GM13976 (cell line): Measurements from ENCODE around the gene RASGRF2.

ENCODE experiments used
- DNase-seq: peaks from one replicate; pipeline ENCODE4 v3.0.0; 2012; ENCODE audit warnings: low spot score
- in situ Hi-C: fragments of 300-500 bp; cut with MboI; formaldehyde crosslinking; loops from one replicate; pipeline ENCODE4 v1.12.0; 2022; ENCODE audit warnings: low sequenced_read_pairs, mixed read lengths, inconsistent platforms; ENCODE audit not compliant: unreplicated experiment
- TF ChIP-seq, protein P1 (sequence below): IDR thresholded peaks from 2 replicates; pipeline ENCODE4 v1.5.1; 2012; ENCODE audit warnings: borderline replicate concordance, mild to moderate bottlenecking; ENCODE audit not compliant: insufficient read depth; ENCODE audit errors: extremely low read depth, missing control alignments, control extremely low read depth

The RASGRF2 gene

GRCh38 chr5:81194633-81195334 is 234.6 kb downstream of the RASGRF2 start:
- TF ChIP-seq, protein P1, sequence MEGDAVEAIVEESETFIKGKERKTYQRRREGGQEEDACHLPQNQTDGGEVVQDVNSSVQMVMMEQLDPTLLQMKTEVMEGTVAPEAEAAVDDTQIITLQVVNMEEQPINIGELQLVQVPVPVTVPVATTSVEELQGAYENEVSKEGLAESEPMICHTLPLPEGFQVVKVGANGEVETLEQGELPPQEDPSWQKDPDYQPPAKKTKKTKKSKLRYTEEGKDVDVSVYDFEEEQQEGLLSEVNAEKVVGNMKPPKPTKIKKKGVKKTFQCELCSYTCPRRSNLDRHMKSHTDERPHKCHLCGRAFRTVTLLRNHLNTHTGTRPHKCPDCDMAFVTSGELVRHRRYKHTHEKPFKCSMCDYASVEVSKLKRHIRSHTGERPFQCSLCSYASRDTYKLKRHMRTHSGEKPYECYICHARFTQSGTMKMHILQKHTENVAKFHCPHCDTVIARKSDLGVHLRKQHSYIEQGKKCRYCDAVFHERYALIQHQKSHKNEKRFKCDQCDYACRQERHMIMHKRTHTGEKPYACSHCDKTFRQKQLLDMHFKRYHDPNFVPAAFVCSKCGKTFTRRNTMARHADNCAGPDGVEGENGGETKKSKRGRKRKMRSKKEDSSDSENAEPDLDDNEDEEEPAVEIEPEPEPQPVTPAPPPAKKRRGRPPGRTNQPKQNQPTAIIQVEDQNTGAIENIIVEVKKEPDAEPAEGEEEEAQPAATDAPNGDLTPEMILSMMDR: peak; percentile 91
- in situ Hi-C loops: loop anchor here (10.0 kb wide), 1 partner anchor 510 kb away; no protein-coding TSS in a partner anchor
- peak; percentile 92 for DNase-seq

- in situ Hi-C loops: loop anchor here (10.0 kb wide), 1 partner anchor 511 kb away; no protein-coding TSS in a partner anchor
- TF ChIP-seq, protein P1: no peak
- DNase-seq: no peak
Observed at GRCh38 chr5:81195335-81195929, 235.3 kb downstream of the RASGRF2 start.

- TF ChIP-seq, protein P1: no peak
- DNase-seq: no peak
- in situ Hi-C loops: no loop called here
Observed at GRCh38 chr5:81202655-81203054, 242.5 kb downstream of the RASGRF2 start.

- in situ Hi-C loops: no loop called here
- DNase-seq: no peak
- TF ChIP-seq, protein P1: no peak
Observed at GRCh38 chr5:81203729-81204128, 243.6 kb downstream of the RASGRF2 start.

DNA sequence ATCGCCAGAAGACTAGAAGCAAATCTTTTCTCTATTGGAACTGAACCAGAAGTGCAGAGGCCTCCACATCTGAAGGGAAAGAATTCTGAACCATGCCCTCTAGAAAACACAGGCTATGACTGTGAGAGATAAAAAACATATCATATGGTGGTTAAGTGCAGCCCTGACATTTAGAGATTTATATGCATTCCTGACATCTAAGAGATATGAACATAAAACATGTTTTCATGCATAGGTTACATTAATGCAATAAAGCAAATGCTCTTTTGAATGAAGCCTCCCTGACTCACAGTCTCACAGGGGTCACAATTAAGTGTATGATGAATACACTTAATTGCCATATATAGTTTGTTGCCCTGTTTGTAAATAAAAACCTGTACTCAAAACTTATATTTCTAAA is 244.0 kb downstream of the RASGRF2 start:
- DNase-seq: no peak
- TF ChIP-seq, protein P1: no peak
- in situ Hi-C loops: no loop called here

GRCh38 chr5:81205058-81205457 is 244.9 kb downstream of the RASGRF2 start:
- no peak for DNase-seq
- TF ChIP-seq, protein P1: no peak
- in situ Hi-C loops: no loop called here

DNA sequence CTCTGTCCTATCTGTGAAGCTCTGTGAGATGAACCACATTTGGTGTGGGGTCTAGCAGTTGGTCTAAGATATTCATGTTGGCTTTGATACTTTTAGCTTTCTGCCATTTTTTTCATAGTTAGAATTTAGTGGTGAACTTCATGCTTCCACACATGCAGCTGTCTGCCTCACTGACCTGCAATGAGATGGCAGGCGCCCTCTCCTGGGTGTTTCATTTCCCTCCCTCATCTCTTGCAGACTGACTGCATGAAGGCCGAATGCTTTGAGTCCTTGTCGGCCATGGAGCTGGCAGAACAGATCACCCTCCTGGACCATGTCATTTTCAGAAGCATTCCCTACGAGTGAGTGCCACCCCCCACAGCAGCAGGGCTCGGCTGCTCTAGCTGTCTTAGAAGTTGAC is 246.8 kb downstream of the RASGRF2 start:
- TF ChIP-seq, protein P1: peak; percentile 12
- in situ Hi-C loops: no loop called here

More for the DNA sequence above, 246.8 kb downstream of the RASGRF2 start:
- no peak for DNase-seq
